ENCODE data around the gene GREM2. TPM values are rescaled to one million over a fixed set of nuclear protein-coding genes. Genes with fewer than 3 reads are reported as not detected.

Gene GREM2
- polyA plus RNA-seq, 2 of the 4 experiments (the other 2 are of a cell fraction), result 0.13 to 0.59 TPM

DNA sequence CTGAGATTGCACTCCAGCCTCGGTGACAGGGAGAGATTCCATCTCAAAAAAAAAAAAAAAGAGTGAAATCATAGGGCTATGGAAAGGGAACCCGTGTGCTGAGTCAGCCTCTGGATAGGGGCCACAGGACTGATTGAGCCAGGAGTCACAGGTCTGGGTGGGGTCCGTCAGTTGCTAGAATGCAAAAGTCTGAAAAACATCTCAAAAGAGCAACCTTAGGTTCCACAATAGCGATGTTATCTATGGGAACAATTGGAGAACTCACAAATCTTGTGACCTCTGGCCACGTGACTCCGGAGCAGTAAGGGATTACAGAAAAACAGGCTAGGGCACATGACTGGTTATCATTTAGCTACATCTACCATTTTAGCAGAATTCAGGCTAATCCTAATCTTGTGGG lies 32.8 kb upstream of the GREM2 start (continued):
- TF ChIP-seq, protein P1, sequence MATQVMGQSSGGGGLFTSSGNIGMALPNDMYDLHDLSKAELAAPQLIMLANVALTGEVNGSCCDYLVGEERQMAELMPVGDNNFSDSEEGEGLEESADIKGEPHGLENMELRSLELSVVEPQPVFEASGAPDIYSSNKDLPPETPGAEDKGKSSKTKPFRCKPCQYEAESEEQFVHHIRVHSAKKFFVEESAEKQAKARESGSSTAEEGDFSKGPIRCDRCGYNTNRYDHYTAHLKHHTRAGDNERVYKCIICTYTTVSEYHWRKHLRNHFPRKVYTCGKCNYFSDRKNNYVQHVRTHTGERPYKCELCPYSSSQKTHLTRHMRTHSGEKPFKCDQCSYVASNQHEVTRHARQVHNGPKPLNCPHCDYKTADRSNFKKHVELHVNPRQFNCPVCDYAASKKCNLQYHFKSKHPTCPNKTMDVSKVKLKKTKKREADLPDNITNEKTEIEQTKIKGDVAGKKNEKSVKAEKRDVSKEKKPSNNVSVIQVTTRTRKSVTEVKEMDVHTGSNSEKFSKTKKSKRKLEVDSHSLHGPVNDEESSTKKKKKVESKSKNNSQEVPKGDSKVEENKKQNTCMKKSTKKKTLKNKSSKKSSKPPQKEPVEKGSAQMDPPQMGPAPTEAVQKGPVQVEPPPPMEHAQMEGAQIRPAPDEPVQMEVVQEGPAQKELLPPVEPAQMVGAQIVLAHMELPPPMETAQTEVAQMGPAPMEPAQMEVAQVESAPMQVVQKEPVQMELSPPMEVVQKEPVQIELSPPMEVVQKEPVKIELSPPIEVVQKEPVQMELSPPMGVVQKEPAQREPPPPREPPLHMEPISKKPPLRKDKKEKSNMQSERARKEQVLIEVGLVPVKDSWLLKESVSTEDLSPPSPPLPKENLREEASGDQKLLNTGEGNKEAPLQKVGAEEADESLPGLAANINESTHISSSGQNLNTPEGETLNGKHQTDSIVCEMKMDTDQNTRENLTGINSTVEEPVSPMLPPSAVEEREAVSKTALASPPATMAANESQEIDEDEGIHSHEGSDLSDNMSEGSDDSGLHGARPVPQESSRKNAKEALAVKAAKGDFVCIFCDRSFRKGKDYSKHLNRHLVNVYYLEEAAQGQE (IDR thresholded peaks at IDR 0.05), result no peak

DNA sequence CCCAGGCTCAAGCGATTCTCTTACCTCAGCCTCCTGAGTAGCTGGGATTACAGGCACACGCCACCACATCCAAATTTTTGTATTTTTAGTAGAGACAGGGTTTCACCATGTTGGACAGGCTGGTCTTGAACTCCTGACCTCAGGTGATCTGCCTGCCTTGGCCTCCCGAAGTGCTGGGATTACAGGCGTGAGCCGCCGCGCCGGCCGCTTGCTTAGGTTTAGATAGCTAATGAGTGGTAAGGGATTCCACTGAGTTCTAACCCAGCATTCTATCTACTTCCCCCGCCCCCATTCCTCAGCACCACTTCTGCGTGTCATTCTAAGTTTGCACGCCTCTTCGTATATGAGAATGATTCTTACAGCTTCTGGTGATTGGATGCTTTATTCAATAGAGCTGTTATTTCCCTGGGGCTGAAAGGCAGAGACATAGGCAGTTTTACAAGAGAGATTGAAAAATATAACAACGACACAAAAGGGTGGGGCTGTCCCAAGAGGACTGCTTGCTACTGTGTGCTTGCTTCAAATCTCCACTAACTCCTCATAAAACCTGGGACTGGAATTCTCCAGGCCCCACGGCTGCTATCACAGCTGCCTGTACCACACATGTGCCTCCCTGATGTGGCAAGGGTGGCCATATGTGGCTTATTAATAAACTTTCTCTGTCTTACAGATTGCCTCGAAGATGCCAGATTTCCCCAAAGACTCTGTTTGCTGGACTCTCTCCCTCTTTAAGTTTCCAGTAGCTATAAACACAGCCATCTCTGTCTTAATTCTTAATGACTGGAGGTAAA lies 23.7 kb upstream of the GREM2 start:
- no peak overlapping the region for H3K4me2 ChIP-seq
- no peak overlapping the region for H3K27ac ChIP-seq
- FAIRE-seq (no peak), ATAC-seq (no peak), DNase-seq (ENCODE audit: low read depth in 1 of 2, low spot score in 1 of 2) (no peak)
- WGBS (ENCODE audit: missing lambda C conversion rate), result 82% methylated on average over 16 of the region's 16 CpGs
- CTCF ChIA-PET, result interaction anchor here (1.9 kb wide), 1 partner anchor 13 kb away, joined by 5 read pairs; no protein-coding TSS in a partner anchor
- H3K4me3 ChIP-seq, result no peak overlapping the region
- no peaks in the 10 kb centered on the region for H3K9me3 ChIP-seq
- H3K4me1 ChIP-seq, result no peaks in the 10 kb centered on the region
- POLR2A ChIA-PET, result no interaction called here
- TF ChIP-seq CHD2 (IDR thresholded peaks at IDR 0.05; ENCODE audit: low read length, partially characterized antibody), result no peak

DNA sequence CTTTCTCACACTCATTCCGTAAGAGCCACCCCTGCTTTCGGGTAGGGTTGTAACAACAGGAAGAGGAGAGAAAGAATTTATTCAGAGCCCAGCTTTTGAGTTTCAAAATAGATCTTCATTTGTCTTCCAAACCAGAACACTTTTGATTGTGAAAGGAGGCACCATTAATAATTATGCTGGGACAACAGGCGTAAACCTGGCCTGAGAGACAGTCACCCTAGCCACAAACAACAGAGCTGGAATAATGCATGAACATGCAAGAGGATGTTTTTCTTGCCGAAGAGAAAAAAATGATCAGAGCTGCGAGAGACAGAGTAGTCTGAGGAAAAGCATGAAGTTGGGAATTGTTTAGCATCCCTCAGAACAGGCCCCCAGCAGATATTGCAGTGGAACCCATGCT lies 18.5 kb upstream of the GREM2 start:
- FAIRE-seq, result no peak
- no peaks in the 10 kb centered on the region for H3K9me3 ChIP-seq
- ChIA-PET POLR2A (no interaction called here), CTCF (interaction anchor here (2.0 kb wide), 1 partner anchor 21 kb away, joined by 5 read pairs; no protein-coding TSS in a partner anchor)
- DNase-seq (ENCODE audit: low read depth in 1 of 2, low spot score in 1 of 2), result no peak
- H3K4me1 ChIP-seq, result no peaks in the 10 kb centered on the region
- 68% methylated on average over 5 of the region's 5 CpGs for WGBS (ENCODE audit: missing lambda C conversion rate)
- no peak overlapping the region for H3K4me2 ChIP-seq
- ATAC-seq, result no peak
- no peak overlapping the region for H3K27ac ChIP-seq
- TF ChIP-seq BCL3 (IDR thresholded peaks at IDR 0.05), result no peak
- no peak for TF ChIP-seq SREBF2 (IDR thresholded peaks at IDR 0.05)
- H3K4me3 ChIP-seq, result no peak overlapping the region

GRCh38 chr1:240621249-240621648 lies 9.3 kb upstream of the GREM2 start:
- FAIRE-seq, result no peak
- 86% methylated on average over 2 of the region's 2 CpGs for WGBS (ENCODE audit: missing lambda C conversion rate)
- Histone ChIP-seq H3K4me3 (no peak overlapping the region), H3K27ac (no peak overlapping the region), H3K9me3 (no peaks in the 10 kb centered on the region), H3K4me2 (no peak overlapping the region), H3K4me1 (no peaks in the 10 kb centered on the region)
- no peak; a peak in 1 of 6 replicates for ATAC-seq
- no peak for DNase-seq (ENCODE audit: low read depth in 1 of 2, low spot score in 1 of 2)
- no peak for TF ChIP-seq CEBPB (IDR thresholded peaks at IDR 0.05)
- no peak for TF ChIP-seq ZC3H11A (IDR thresholded peaks at IDR 0.05)
- TF ChIP-seq ELK1 (IDR thresholded peaks at IDR 0.05; ENCODE audit: low read depth, low read length), result no peak
- TF ChIP-seq CHD4 (IDR thresholded peaks at IDR 0.05; ENCODE audit: borderline replicate concordance), result no peak
- ChIA-PET POLR2A (interaction anchor here (0.6 kb wide), 1 partner anchor 468 kb away, joined by 3 read pairs; no protein-coding TSS in a partner anchor), CTCF (no interaction called here)

All from A549 (cell line).